HG02588 (cell line): ENCODE measurements around the gene BLOC1S6.

Experiments
- ATAC-seq: cut with Tn5 transposase; IDR thresholded peaks from one replicate; pipeline ENCODE4 v1.9.1; 2021; ENCODE audit warnings: mild to moderate bottlenecking, moderate library complexity; ENCODE audit not compliant: unreplicated experiment

BLOC1S6 gene

GRCh38 chr15:45587095-45587862 is at the start of gene BLOC1S6:
Gene BLOC1S6 (plus strand): TSS chr15:45587379. CDS start chr15:45587444, 65 bp downstream.
- ATAC-seq = peak; percentile 74

GRCh38 chr15:45539680-45540079 is 47.5 kb upstream of the BLOC1S6 start:
- ATAC-seq = no peak

- ATAC-seq = no peak
Measured at GRCh38 chr15:45540531-45540930, 46.6 kb upstream of the BLOC1S6 start.

GRCh38 chr15:45543051-45543450 is 44.1 kb upstream of the BLOC1S6 start:
- no peak for ATAC-seq

GRCh38 chr15:45544266-45545023 is 42.7 kb upstream of the BLOC1S6 start:
- no peak for ATAC-seq

- ATAC-seq = no peak
Measured at GRCh38 chr15:45546789-45547188, 40.4 kb upstream of the BLOC1S6 start.

GRCh38 chr15:45548753-45549520 is 38.2 kb upstream of the BLOC1S6 start:
- no peak for ATAC-seq

- no peak for ATAC-seq
Measured at GRCh38 chr15:45549541-45550220, 37.5 kb upstream of the BLOC1S6 start.

GRCh38 chr15:45550436-45550835 is 36.7 kb upstream of the BLOC1S6 start:
- no peak for ATAC-seq

- no peak for ATAC-seq
Measured at GRCh38 chr15:45551676-45552075, 35.5 kb upstream of the BLOC1S6 start.

- ATAC-seq = no peak
Measured at GRCh38 chr15:45555934-45556608, 31.1 kb upstream of the BLOC1S6 start.

- no peak for ATAC-seq
Measured at GRCh38 chr15:45572617-45573016, 14.6 kb upstream of the BLOC1S6 start.

GRCh38 chr15:45573961-45574629 is 13.1 kb upstream of the BLOC1S6 start:
- no peak for ATAC-seq

GRCh38 chr15:45581919-45582318 is 5.3 kb upstream of the BLOC1S6 start:
- ATAC-seq = no peak

GRCh38 chr15:45583731-45584639 is 3.2 kb upstream of the BLOC1S6 start:
- ATAC-seq = no peak

GRCh38 chr15:45585069-45585791 is 1.9 kb upstream of the BLOC1S6 start:
- ATAC-seq = no peak

GRCh38 chr15:45586125-45586524 is 1.1 kb upstream of the BLOC1S6 start:
- no peak for ATAC-seq

GRCh38 chr15:45586601-45587094 is 531 bp upstream of the BLOC1S6 start:
- ATAC-seq = peak; percentile 4
